SHP77 (cell line): ENCODE data around the gene EVL.

Experiments
- DNase-seq, 2 experiments: peaks; one replicate each; lab custom pipeline; 2025; lab: John Stamatoyannopoulos, UW

Gene EVL

GRCh38 chr14:100111931-100112704 lies 46.9 kb downstream of the EVL start:
- DNase-seq, result no peak

DNA sequence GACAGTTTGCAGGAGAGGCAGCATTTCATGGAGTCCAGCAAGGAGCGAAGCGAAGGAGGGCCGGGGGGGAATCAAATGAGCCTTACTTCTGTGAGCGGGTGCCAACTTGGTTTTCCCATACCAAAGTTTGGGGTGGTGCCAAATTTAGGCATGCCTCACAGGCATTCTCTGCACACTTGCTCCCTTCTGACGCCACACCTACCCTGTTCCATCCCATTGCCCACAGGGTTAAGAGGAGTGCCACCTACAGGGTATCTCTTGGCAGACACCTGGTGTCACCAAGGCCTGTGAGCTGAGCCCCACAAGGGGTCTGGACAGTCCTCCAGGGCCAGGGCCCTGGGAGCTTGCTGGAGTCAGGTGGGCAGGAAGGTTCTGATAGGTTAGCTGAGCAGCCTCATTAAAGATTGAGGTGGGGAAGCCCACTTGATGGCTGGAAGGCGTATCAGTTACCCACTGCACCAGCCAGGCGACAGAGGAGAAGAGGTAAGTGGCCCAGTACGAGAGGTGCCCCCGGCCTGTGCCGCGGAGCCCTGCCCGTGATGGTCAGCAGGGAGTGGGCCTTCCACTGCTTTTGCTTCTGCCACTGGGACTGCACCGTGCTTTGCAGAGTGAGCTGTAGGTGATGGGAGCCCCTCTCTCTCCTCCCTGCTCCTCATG lies 49.0 kb downstream of the EVL start:
- DNase-seq, result no peak

- DNase-seq, result no peak
These were observed 50.0 kb downstream of the EVL start for GRCh38 chr14:100115236-100115635.

DNA sequence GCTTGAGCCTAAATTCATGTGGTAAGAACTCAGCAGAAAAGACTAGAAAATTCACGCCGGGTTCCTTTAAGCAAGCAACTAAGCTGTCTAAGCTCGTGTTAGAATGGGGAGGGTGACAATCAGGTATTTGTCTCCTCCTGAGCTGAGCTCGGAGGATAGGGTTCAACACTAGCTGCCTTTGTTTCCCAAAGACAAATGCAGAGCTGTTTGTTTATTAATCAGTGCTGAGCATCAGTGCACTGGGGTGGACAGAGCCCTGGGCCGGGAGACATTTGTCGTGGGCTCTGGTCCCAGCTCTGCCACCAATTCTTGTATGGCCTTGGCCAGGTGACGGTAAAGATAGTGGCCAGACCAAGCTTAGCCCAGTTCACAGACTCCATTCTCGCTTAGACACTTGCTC lies 50.5 kb downstream of the EVL start:
- no peak for DNase-seq

DNA sequence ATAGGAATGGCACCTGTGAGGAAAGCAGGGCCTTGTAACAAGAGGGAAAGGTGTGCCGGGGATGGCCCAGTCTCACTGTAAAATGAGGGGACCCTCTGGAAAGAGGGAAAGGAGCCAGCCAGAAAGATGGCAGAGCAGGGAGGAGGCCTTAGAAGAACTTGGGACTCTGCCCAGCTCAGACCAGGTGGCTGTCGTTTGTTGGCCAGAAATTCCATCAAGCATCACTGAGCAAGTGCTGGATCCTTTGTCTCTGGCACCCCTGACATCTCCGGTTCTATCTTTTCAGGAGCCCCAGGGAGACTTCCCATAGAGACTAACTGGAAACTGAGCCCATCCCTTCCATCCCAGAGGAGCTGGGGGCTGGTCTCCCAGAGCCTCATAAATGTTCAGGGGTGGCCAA lies 50.9 kb downstream of the EVL start:
- no peak for DNase-seq

- no peak for DNase-seq
These were observed 51.8 kb downstream of the EVL start for GRCh38 chr14:100117026-100117425.

DNA sequence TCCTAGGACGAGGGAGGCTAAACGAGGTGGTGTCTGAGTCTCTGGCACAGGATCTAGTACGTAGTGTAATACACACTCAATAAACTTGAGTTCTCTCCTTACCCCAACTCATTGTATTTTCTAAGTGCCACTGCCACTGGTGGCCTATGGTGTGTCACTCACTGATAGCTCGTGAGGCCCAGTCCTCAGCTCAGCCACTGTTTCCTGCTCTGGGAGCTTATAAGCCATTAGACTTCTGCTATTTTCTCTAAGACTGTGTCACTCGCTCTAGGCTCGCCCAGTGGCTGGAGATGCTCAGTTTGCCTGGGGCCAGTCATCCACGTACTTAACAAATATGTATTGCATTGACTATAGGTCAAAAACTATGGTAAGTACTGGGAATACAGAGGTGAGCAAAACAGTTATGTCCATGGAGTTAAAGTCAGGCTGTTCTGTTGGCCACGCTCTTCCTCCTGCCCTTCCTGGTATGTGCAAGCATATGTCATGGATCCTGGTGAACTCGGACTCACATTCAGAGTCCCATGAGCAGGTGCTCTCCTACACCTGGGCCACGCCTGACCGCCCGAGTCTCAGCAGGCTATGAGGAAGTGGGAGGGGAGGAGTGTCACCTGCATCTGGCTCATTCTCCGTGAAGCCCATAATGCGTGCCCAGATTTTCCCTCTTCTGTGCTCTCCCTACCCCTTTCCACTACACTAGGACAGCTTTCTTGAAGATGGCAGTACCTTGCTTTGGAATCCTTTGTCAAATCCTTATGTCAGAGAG lies 52.6 kb downstream of the EVL start:
- no peak for DNase-seq

DNA sequence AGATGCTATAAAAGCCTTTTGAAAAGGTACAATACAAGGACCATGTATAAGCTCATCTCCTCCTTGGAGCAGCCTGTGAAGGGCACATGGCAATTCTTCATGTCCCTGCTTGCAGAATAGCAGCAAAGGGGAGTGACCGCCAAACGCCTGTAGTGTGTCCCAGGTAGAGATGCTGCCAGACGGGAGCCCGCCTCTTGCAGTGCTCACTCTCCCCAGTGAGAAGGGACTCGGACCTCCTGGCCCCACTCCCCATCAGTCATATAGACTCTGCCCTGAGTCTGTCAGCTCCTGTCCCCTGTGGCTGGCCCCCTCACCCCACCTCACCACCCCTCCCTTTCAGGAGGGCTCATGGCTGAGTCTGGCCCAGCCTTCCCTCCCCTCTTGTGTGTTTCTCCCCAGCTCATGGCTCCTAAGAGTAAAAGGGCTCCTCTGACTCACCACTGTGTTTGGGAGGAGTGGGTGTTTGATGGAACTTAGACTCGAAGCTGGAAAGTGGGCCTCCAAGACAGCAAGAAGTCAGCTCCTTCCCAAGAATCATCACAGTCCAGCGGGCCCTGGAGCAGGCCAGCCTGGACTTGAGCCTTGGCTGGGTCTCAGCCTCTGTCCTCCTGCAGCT lies 53.3 kb downstream of the EVL start:
- no peak for DNase-seq

DNA sequence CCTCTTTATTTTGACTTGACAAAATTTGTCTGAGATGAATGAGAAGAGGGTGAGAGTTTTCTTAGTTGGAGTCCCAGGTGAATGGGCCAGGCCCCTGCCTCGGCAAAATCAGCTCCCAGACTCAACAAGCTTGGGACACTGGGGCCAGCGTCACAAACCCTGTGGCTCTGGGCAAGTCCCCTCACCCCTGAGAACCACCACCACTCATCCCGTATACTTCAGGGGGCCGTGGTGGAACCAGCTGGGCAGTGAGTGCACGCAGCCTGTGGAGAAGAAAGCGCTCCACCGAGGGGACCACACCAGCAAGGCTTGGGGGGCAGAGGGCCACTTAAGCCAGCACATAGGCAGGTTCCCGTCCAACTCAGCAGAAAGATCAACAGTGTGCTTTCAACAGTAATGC lies 54.0 kb downstream of the EVL start:
- no peak for DNase-seq

DNA sequence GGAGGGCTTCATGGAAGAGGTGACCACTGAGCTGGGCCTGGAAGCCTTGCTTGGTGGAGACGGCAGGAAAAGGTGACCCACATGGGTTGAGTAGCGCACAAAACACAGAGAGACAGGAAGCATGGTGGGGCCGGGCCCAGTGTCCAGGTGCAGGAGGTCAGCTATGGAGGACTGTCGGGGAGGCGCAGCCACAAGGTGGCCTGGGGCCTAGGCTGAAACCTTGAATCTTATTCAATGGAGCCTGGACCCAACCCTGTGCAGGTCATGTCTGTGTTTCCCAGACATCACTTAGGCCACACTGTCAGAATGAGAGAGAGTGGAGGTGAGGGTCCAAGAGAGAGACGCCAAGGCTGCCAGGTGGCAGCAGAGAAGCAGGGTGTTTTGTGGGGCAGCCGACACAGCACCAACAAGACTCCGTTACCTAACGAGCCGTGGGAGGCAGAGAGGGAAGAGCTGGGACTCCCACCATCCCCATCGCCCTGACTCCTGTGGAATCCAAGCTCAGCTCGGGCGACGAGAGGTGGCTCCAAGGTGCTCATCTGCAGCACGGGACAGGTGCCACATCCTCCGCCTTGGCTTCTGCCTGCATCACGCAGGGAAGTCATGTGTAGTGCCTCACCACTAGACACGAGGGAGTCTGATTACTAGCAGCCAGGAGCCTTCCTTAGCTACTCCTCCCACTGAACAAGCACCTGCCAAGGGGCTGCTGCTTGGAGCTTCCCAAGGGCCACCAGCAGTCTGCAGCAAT lies 55.5 kb downstream of the EVL start:
- DNase-seq, result no peak

- no peak for DNase-seq
These were observed 56.6 kb downstream of the EVL start for GRCh38 chr14:100121643-100122480.

DNA sequence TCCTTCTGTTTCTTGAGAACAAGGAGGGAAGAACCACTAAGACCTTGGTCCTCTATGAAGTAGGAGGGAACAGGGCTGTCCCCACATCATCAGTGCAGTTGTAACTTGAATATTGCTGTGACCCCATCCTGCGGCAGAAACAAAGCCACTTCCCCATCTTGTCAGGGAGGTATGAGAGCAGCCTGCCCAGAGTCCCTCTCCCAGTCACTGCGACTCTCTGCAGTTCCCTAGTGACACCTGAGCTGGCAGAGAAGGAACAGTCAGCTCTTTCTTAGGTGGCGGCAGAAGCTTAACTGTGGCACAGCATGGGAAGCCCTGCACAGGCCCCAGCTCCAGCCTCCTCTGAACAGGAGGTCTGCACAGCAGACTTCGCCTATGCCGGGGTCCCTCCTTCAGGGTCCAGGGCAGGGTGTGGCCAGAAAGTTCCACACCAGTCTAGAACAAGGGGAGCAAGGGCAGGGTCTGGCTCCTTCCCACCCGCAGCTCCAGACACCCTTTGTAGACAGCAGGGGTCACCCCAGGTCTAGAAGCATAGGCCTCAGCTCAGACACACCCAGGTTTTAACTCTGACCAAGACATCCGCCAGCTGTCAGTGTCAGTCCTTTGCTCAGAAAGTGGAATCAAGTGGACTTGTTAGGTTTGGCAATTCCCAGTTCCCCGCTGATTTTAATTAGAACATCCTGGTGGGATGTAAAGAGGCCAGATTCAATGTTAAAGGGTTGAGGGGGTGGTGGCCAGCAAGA lies 57.4 kb downstream of the EVL start:
- DNase-seq, result no peak

DNA sequence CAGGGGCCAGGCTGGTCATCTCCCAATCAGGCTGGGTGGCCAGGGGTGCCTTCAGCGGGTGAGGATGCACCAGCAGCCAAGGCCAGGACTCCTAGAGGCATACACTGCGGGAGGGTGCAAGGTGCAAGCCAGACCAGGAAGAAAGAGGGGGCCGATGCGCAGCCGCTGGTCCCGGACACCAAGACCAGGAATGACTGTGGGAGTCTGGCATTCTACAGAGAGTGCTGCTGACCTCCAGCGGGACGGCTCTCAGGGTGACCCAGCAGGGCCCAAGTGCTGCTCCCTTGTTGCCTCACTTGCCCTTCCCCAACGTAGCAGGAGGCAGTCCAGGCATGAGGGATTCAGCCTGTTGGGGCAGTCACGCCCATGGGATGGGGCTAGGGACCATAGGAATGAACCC lies 58.4 kb downstream of the EVL start:
- DNase-seq, result no peak

- no peak for DNase-seq
These were observed 59.4 kb downstream of the EVL start for GRCh38 chr14:100124551-100125088.

DNA sequence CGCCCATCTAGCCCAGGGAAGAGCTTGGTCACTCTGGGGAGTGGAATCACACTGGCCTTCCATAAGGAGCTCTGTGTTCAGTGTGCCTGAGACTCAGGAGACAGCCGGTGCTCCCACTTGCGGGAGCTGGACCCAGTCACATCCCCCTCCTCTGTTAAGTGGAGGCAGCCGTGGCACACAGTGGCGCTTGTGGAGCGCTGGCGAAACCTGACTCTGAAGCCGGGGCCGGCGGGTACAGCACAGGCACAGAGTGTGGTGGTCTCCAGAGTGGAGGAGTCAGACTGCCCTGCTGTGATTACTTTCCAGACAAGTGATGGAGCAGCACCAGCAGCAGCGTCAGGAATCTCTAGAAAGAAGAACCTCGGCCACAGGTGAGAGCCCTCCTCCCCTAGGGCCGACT lies 61.2 kb downstream of the EVL start:
- no peak for DNase-seq

- no peak for DNase-seq
These were observed 62.7 kb downstream of the EVL start for GRCh38 chr14:100127853-100128455.

- DNase-seq, result no peak
These were observed 63.5 kb downstream of the EVL start for GRCh38 chr14:100128688-100129087.

- no peak for DNase-seq
These were observed 64.0 kb downstream of the EVL start for GRCh38 chr14:100129161-100129589.

- DNase-seq, result no peak
These were observed 65.3 kb downstream of the EVL start for GRCh38 chr14:100130521-100130920.
